Measurements from ENCODE around the gene WFDC5.

WFDC5 gene

GRCh38 chr20:45115829-45116228 is 855 bp upstream of the WFDC5 start:
- no peak overlapping the region for H3K4me3 ChIP-seq (ENCODE audit: low read depth, low read length)
- no peaks in the 10 kb centered on the region for H3K27me3 ChIP-seq (ENCODE audit: insufficient read depth, low read length)
- no peak overlapping the region for H3K4me2 ChIP-seq (ENCODE audit: low read length)
- no peaks in the 10 kb centered on the region for H3K79me1 ChIP-seq (ENCODE audit: low read length)
- H3K4ac ChIP-seq (ENCODE audit: low read depth, low read length) = no peak overlapping the region
- no peak overlapping the region for H4K8ac ChIP-seq (ENCODE audit: low read depth, low read length)
- no peaks in the 10 kb centered on the region for H3K9me3 ChIP-seq (ENCODE audit: insufficient read depth, low read depth, low read length)
- no CpG with 5 or more reads among the region's 4 CpGs for WGBS (ENCODE audit: extremely low coverage, insufficient coverage, insufficient read length)
- H3K14ac ChIP-seq (ENCODE audit: low read length) = no peak overlapping the region
- H3K23ac ChIP-seq (ENCODE audit: low read length) = no peak overlapping the region
- no peak overlapping the region for H2AK5ac ChIP-seq (ENCODE audit: low read length)
- H3K4me1 ChIP-seq (ENCODE audit: control insufficient read depth in 1 of 2, insufficient read depth in 2 of 2, low read length in 2 of 2) = no peaks in the 10 kb centered on the region
- H3K36me3 ChIP-seq (ENCODE audit: control insufficient read depth in 1 of 2, insufficient read depth in 2 of 2, low read length in 2 of 2) = no peaks in the 10 kb centered on the region
- H3K9ac ChIP-seq (ENCODE audit: low read length) = no peak overlapping the region
- no peak overlapping the region for H2BK12ac ChIP-seq (ENCODE audit: low read length)
- H4K12ac ChIP-seq (ENCODE audit: low read depth, low read length) = no peak overlapping the region
- H3K27ac ChIP-seq (ENCODE audit: low read depth, low read length) = no peak overlapping the region
- no peaks in the 10 kb centered on the region for H3K79me2 ChIP-seq (ENCODE audit: control insufficient read depth, insufficient read depth, low read length, poor library complexity)
- no peak overlapping the region for H2AFZ ChIP-seq (ENCODE audit: insufficient read depth, low read length, poor library complexity)
- no peak overlapping the region for H2BK5ac ChIP-seq (ENCODE audit: low read depth, low read length, poor library complexity)
- no peak for DNase-seq
- no peak overlapping the region for H3K18ac ChIP-seq (ENCODE audit: low read length)
- no peak overlapping the region for H2BK120ac ChIP-seq (ENCODE audit: insufficient read depth, low read length, poor library complexity)
- no peak overlapping the region for H4K91ac ChIP-seq (ENCODE audit: low read depth, low read length)

- no CpG with 5 or more reads among the region's 3 CpGs for WGBS (ENCODE audit: extremely low coverage, insufficient coverage, insufficient read length)
Measured at GRCh38 chr20:45115386-45115774, 406 bp upstream of the WFDC5 start.

GRCh38 chr20:45113865-45114264 is 1.1 kb downstream of the WFDC5 start:
- H3K27me3 ChIP-seq (ENCODE audit: insufficient read depth, low read length) = no peaks in the 10 kb centered on the region
- no peak overlapping the region for H2AK5ac ChIP-seq (ENCODE audit: low read length)
- no peaks in the 10 kb centered on the region for H3K36me3 ChIP-seq (ENCODE audit: control insufficient read depth in 1 of 2, insufficient read depth in 2 of 2, low read length in 2 of 2)
- H3K79me1 ChIP-seq (ENCODE audit: low read length) = no peaks in the 10 kb centered on the region
- no peaks in the 10 kb centered on the region for H3K79me2 ChIP-seq (ENCODE audit: control insufficient read depth, insufficient read depth, low read length, poor library complexity)
- WGBS (ENCODE audit: extremely low coverage, insufficient coverage, insufficient read length) = no CpG with 5 or more reads among the region's 3 CpGs
- H3K9ac ChIP-seq (ENCODE audit: low read length) = no peak overlapping the region
- no peak overlapping the region for H3K4ac ChIP-seq (ENCODE audit: low read depth, low read length)
- H4K91ac ChIP-seq (ENCODE audit: low read depth, low read length) = no peak overlapping the region
- H3K23ac ChIP-seq (ENCODE audit: low read length) = no peak overlapping the region
- no peak overlapping the region for H2AFZ ChIP-seq (ENCODE audit: insufficient read depth, low read length, poor library complexity)
- H3K4me3 ChIP-seq (ENCODE audit: low read depth, low read length) = no peak overlapping the region
- no peak overlapping the region for H4K12ac ChIP-seq (ENCODE audit: low read depth, low read length)
- H2BK12ac ChIP-seq (ENCODE audit: low read length) = no peak overlapping the region
- no peak overlapping the region for H3K4me2 ChIP-seq (ENCODE audit: low read length)
- H3K14ac ChIP-seq (ENCODE audit: low read length) = no peak overlapping the region
- H2BK120ac ChIP-seq (ENCODE audit: insufficient read depth, low read length, poor library complexity) = no peak overlapping the region
- H2BK5ac ChIP-seq (ENCODE audit: low read depth, low read length, poor library complexity) = no peak overlapping the region
- no peak overlapping the region for H4K8ac ChIP-seq (ENCODE audit: low read depth, low read length)
- peaks cover 2% of the 10 kb centered on the region for H3K9me3 ChIP-seq (ENCODE audit: insufficient read depth, low read depth, low read length)
- H3K4me1 ChIP-seq (ENCODE audit: control insufficient read depth in 1 of 2, insufficient read depth in 2 of 2, low read length in 2 of 2) = no peaks in the 10 kb centered on the region
- no peak for DNase-seq
- H3K18ac ChIP-seq (ENCODE audit: low read length) = no peak overlapping the region
- H3K27ac ChIP-seq (ENCODE audit: low read depth, low read length) = no peak overlapping the region

More at GRCh38 chr20:45115386-45115774, 406 bp upstream of the WFDC5 start:
- Histone ChIP-seq H2BK12ac (ENCODE audit: low read length) (no peak overlapping the region), H2BK120ac (ENCODE audit: insufficient read depth, low read length, poor library complexity) (no peak overlapping the region), H3K79me2 (ENCODE audit: control insufficient read depth, insufficient read depth, low read length, poor library complexity) (no peaks in the 10 kb centered on the region), H3K9me3 (ENCODE audit: insufficient read depth, low read depth, low read length) (peaks cover under 1% of the 10 kb centered on the region), H3K27me3 (ENCODE audit: insufficient read depth, low read length) (no peaks in the 10 kb centered on the region), H2AFZ (ENCODE audit: insufficient read depth, low read length, poor library complexity) (no peak overlapping the region), H3K9ac (ENCODE audit: low read length) (no peak overlapping the region), H3K14ac (ENCODE audit: low read length) (no peak overlapping the region), H3K4me1 (ENCODE audit: control insufficient read depth in 1 of 2, insufficient read depth in 2 of 2, low read length in 2 of 2) (no peaks in the 10 kb centered on the region), H4K12ac (ENCODE audit: low read depth, low read length) (no peak overlapping the region), H3K36me3 (ENCODE audit: control insufficient read depth in 1 of 2, insufficient read depth in 2 of 2, low read length in 2 of 2) (no peaks in the 10 kb centered on the region), H3K4ac (ENCODE audit: low read depth, low read length) (no peak overlapping the region), H4K91ac (ENCODE audit: low read depth, low read length) (no peak overlapping the region), H2AK5ac (ENCODE audit: low read length) (no peak overlapping the region), H3K4me3 (ENCODE audit: low read depth, low read length) (no peak overlapping the region), H3K79me1 (ENCODE audit: low read length) (no peaks in the 10 kb centered on the region), H3K27ac (ENCODE audit: low read depth, low read length) (no peak overlapping the region), H3K18ac (ENCODE audit: low read length) (no peak overlapping the region), H3K4me2 (ENCODE audit: low read length) (no peak overlapping the region), H4K8ac (ENCODE audit: low read depth, low read length) (no peak overlapping the region), H2BK5ac (ENCODE audit: low read depth, low read length, poor library complexity) (no peak overlapping the region), H3K23ac (ENCODE audit: low read length) (no peak overlapping the region)
- DNase-seq = no peak

- no peak overlapping the region for H3K27ac ChIP-seq (ENCODE audit: low read depth, low read length)
- H3K4me3 ChIP-seq (ENCODE audit: low read depth, low read length) = no peak overlapping the region
- H2BK5ac ChIP-seq (ENCODE audit: low read depth, low read length, poor library complexity) = no peak overlapping the region
- no peak overlapping the region for H3K9ac ChIP-seq (ENCODE audit: low read length)
- H3K23ac ChIP-seq (ENCODE audit: low read length) = no peak overlapping the region
- H4K91ac ChIP-seq (ENCODE audit: low read depth, low read length) = no peak overlapping the region
- no peak overlapping the region for H2AK5ac ChIP-seq (ENCODE audit: low read length)
- no peak overlapping the region for H3K14ac ChIP-seq (ENCODE audit: low read length)
- H3K18ac ChIP-seq (ENCODE audit: low read length) = no peak overlapping the region
- H3K4me2 ChIP-seq (ENCODE audit: low read length) = no peak overlapping the region
- no peaks in the 10 kb centered on the region for H3K79me1 ChIP-seq (ENCODE audit: low read length)
- no peaks in the 10 kb centered on the region for H3K4me1 ChIP-seq (ENCODE audit: control insufficient read depth in 1 of 2, insufficient read depth in 2 of 2, low read length in 2 of 2)
- no peak overlapping the region for H3K4ac ChIP-seq (ENCODE audit: low read depth, low read length)
- no peaks in the 10 kb centered on the region for H3K27me3 ChIP-seq (ENCODE audit: insufficient read depth, low read length)
- no peak overlapping the region for H4K12ac ChIP-seq (ENCODE audit: low read depth, low read length)
- no peak overlapping the region for H4K8ac ChIP-seq (ENCODE audit: low read depth, low read length)
- no peaks in the 10 kb centered on the region for H3K36me3 ChIP-seq (ENCODE audit: control insufficient read depth in 1 of 2, insufficient read depth in 2 of 2, low read length in 2 of 2)
- DNase-seq = no peak
- no peak overlapping the region for H2BK120ac ChIP-seq (ENCODE audit: insufficient read depth, low read length, poor library complexity)
- no peak overlapping the region for H2AFZ ChIP-seq (ENCODE audit: insufficient read depth, low read length, poor library complexity)
- peaks cover 2% of the 10 kb centered on the region for H3K9me3 ChIP-seq (ENCODE audit: insufficient read depth, low read depth, low read length)
- H2BK12ac ChIP-seq (ENCODE audit: low read length) = no peak overlapping the region
- H3K79me2 ChIP-seq (ENCODE audit: control insufficient read depth, insufficient read depth, low read length, poor library complexity) = no peaks in the 10 kb centered on the region
Measured at GRCh38 chr20:45112754-45113153, 2.2 kb downstream of the WFDC5 start.

Measured in trophoblast cell (in vitro differentiated cells and primary cell).